ENCODE measurements around the gene TAAR6.

- no peak for TF ChIP-seq CTCF (IDR thresholded peaks at IDR 0.05)
- no peak for TF ChIP-seq POLR2AphosphoS5 (IDR thresholded peaks at IDR 0.05)
Measured at GRCh38 chr6:132584698-132585097, 14.6 kb downstream of the TAAR6 start.

All from sigmoid colon (tissue), 4 donors.